Measurements from ENCODE around the gene AQP9.

Gene AQP9

DNA sequence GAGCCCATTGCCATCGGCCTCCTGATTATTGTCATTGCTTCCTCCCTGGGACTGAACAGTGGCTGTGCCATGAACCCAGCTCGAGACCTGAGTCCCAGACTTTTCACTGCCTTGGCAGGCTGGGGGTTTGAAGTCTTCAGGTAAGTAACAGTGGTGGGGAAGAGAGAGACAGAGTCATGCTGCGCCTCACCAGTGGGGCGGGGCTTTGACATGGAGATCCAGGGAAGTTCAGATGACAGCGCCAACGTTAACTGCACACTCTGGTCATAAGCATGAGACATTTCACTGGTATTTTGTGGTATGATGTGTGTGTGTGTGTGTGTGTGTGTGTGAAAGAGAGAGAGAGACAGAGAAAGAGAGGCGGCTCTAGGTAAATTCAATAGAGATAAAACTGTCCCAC is 41.0 kb downstream of the AQP9 start (continued):
- TF ChIP-seq, protein P1, sequence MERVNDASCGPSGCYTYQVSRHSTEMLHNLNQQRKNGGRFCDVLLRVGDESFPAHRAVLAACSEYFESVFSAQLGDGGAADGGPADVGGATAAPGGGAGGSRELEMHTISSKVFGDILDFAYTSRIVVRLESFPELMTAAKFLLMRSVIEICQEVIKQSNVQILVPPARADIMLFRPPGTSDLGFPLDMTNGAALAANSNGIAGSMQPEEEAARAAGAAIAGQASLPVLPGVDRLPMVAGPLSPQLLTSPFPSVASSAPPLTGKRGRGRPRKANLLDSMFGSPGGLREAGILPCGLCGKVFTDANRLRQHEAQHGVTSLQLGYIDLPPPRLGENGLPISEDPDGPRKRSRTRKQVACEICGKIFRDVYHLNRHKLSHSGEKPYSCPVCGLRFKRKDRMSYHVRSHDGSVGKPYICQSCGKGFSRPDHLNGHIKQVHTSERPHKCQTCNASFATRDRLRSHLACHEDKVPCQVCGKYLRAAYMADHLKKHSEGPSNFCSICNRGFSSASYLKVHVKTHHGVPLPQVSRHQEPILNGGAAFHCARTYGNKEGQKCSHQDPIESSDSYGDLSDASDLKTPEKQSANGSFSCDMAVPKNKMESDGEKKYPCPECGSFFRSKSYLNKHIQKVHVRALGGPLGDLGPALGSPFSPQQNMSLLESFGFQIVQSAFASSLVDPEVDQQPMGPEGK (CRISPR knock-in tag; IDR thresholded peaks at IDR 0.05; ENCODE audit: borderline replicate concordance): no peak

DNA sequence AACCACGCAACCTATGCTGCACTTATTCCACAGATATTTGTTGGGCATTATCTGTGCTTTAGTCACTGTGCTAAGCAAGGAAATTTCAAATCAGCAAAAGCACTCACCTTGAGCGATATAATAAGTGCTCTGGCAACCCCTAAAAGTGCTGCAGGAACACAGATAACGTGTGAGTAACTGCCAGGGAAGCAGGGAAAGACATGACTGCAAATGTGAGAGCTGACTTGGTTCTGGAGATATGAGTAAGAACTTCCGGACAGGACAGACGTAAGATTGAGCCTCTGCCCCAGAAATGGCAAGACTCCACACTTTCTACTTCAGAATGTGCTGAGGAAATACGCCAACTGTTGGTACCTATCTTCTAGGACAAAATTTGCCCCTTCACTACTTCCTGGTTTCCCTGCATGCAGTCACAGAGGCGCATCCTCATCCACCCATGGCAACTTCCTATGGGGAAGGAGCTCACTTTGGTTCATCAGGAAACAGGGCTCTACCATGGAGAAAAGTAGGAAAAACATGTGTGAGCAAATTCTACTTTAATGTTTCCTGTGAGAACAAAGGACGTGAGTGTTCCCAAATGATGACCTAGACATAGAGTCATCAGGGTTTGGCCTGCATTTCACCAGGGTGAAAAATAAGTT is 41.7 kb downstream of the AQP9 start:
- no peak for ATAC-seq
- TF ChIP-seq ZNF8 (CRISPR knock-in tag; IDR thresholded peaks at IDR 0.05) (no peak), ZNF70 (CRISPR knock-in tag; IDR thresholded peaks at IDR 0.05) (no peak), ZNF565 (CRISPR knock-in tag; conservative IDR thresholded peaks at IDR 0.05; ENCODE audit: low read depth) (no peak), TOX (CRISPR knock-in tag; IDR thresholded peaks at IDR 0.05; ENCODE audit: borderline replicate concordance) (no peak)

DNA sequence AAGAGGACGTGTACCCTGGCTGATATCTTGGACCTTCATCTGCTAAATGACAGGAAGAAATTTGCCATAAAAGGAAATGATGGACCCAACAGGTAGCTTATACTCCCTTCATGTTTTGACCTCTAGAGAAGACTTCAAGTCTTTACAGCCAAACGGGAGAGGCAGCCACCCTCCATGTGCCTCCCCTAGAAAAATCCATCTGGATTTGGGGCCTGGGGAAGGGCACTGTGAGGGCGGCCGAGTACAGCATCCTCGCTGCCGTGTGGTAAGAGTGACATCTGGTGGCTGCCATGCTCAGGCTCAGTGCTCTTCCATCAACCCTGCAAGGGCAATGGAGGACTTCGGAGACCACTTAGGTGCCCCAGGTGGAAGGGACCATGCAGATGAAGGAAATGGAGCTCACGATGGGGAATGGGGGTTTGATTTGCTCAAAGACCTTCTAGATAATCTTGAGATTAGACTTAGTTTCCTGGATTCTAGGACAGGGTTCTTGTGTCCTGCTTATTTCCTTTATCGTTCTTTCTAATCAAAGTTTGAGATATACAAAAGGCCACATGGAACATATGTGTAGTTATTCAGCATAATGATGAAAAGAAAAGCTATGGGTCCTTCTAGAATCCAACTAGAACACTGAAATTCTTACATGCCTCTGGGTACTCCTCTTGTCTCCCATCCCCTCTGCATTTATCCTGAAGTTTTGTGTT is 44.4 kb downstream of the AQP9 start:
- ATAC-seq: peak; percentile 97
- TF ChIP-seq TCF4 (CRISPR knock-in tag; IDR thresholded peaks at IDR 0.05; ENCODE audit: borderline replicate concordance) (no peak), ZFP30 (CRISPR knock-in tag; IDR thresholded peaks at IDR 0.05) (no peak), CSDC2 (CRISPR knock-in tag; IDR thresholded peaks at IDR 0.05) (no peak), ISL1 (CRISPR knock-in tag; IDR thresholded peaks at IDR 0.05) (no peak), ZC3H10 (CRISPR knock-in tag; IDR thresholded peaks at IDR 0.05) (no peak), PPARA (CRISPR knock-in tag; IDR thresholded peaks at IDR 0.05; ENCODE audit: borderline replicate concordance) (no peak), TOX (CRISPR knock-in tag; IDR thresholded peaks at IDR 0.05; ENCODE audit: borderline replicate concordance) (no peak), OSR1 (CRISPR knock-in tag; IDR thresholded peaks at IDR 0.05) (no peak)
- TF ChIP-seq, protein P2, sequence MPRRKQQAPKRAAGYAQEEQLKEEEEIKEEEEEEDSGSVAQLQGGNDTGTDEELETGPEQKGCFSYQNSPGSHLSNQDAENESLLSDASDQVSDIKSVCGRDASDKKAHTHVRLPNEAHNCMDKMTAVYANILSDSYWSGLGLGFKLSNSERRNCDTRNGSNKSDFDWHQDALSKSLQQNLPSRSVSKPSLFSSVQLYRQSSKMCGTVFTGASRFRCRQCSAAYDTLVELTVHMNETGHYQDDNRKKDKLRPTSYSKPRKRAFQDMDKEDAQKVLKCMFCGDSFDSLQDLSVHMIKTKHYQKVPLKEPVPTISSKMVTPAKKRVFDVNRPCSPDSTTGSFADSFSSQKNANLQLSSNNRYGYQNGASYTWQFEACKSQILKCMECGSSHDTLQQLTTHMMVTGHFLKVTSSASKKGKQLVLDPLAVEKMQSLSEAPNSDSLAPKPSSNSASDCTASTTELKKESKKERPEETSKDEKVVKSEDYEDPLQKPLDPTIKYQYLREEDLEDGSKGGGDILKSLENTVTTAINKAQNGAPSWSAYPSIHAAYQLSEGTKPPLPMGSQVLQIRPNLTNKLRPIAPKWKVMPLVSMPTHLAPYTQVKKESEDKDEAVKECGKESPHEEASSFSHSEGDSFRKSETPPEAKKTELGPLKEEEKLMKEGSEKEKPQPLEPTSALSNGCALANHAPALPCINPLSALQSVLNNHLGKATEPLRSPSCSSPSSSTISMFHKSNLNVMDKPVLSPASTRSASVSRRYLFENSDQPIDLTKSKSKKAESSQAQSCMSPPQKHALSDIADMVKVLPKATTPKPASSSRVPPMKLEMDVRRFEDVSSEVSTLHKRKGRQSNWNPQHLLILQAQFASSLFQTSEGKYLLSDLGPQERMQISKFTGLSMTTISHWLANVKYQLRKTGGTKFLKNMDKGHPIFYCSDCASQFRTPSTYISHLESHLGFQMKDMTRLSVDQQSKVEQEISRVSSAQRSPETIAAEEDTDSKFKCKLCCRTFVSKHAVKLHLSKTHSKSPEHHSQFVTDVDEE (CRISPR knock-in tag; IDR thresholded peaks at IDR 0.05): no peak
- TF ChIP-seq, protein P3, sequence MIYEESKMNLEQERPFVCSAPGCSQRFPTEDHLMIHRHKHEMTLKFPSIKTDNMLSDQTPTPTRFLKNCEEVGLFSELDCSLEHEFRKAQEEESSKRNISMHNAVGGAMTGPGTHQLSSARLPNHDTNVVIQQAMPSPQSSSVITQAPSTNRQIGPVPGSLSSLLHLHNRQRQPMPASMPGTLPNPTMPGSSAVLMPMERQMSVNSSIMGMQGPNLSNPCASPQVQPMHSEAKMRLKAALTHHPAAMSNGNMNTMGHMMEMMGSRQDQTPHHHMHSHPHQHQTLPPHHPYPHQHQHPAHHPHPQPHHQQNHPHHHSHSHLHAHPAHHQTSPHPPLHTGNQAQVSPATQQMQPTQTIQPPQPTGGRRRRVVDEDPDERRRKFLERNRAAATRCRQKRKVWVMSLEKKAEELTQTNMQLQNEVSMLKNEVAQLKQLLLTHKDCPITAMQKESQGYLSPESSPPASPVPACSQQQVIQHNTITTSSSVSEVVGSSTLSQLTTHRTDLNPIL (CRISPR knock-in tag; IDR thresholded peaks at IDR 0.05; ENCODE audit: low read depth): no peak

DNA sequence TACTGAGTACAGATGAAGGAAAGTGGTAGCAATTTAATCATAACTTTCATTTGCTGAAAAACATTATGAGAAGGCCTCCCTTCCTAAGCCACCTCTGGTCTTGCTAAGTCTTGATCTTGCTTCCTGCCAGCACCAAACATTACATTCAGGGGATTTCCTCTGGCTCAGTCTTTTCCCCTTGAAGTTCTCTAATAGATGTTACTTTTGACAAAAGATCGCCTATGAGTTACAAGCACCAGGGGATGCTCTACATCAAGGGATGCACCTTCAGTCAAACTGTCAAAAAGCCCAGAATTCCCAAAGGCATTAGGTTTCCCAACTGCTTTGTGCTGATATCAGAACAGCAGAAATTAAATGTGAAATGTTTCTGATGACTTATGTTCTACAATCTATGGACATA is 47.3 kb downstream of the AQP9 start:
- no peak for ATAC-seq
- TF ChIP-seq, protein P4, sequence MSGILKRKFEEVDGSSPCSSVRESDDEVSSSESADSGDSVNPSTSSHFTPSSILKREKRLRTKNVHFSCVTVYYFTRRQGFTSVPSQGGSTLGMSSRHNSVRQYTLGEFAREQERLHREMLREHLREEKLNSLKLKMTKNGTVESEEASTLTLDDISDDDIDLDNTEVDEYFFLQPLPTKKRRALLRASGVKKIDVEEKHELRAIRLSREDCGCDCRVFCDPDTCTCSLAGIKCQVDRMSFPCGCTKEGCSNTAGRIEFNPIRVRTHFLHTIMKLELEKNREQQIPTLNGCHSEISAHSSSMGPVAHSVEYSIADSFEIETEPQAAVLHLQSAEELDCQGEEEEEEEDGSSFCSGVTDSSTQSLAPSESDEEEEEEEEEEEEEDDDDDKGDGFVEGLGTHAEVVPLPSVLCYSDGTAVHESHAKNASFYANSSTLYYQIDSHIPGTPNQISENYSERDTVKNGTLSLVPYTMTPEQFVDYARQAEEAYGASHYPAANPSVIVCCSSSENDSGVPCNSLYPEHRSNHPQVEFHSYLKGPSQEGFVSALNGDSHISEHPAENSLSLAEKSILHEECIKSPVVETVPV (CRISPR knock-in tag; IDR thresholded peaks at IDR 0.05): no peak
- no peak for TF ChIP-seq ISL1 (CRISPR knock-in tag; IDR thresholded peaks at IDR 0.05)
- TF ChIP-seq ESRRG (CRISPR knock-in tag; IDR thresholded peaks at IDR 0.05): no peak
- TF ChIP-seq ZFP30 (CRISPR knock-in tag; IDR thresholded peaks at IDR 0.05): no peak
- TF ChIP-seq OSR1 (CRISPR knock-in tag; IDR thresholded peaks at IDR 0.05): no peak
- no peak for TF ChIP-seq BACH2 (CRISPR knock-in tag; IDR thresholded peaks at IDR 0.05; ENCODE audit: borderline replicate concordance)
- TF ChIP-seq TOX (CRISPR knock-in tag; IDR thresholded peaks at IDR 0.05; ENCODE audit: borderline replicate concordance): no peak
- TF ChIP-seq ARNTL (CRISPR knock-in tag; IDR thresholded peaks at IDR 0.05; ENCODE audit: borderline replicate concordance, low read depth): no peak
- TF ChIP-seq, protein P5, sequence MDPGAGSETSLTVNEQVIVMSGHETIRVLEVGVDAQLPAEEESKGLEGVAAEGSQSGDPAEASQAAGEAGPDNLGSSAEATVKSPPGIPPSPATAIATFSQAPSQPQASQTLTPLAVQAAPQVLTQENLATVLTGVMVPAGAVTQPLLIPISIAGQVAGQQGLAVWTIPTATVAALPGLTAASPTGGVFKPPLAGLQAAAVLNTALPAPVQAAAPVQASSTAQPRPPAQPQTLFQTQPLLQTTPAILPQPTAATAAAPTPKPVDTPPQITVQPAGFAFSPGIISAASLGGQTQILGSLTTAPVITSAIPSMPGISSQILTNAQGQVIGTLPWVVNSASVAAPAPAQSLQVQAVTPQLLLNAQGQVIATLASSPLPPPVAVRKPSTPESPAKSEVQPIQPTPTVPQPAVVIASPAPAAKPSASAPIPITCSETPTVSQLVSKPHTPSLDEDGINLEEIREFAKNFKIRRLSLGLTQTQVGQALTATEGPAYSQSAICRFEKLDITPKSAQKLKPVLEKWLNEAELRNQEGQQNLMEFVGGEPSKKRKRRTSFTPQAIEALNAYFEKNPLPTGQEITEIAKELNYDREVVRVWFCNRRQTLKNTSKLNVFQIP (CRISPR knock-in tag; IDR thresholded peaks at IDR 0.05; ENCODE audit: borderline replicate concordance, low read depth): no peak
- no peak for TF ChIP-seq GLIS3 (CRISPR knock-in tag; IDR thresholded peaks at IDR 0.05)
- TF ChIP-seq, protein P1 (CRISPR knock-in tag; IDR thresholded peaks at IDR 0.05; ENCODE audit: borderline replicate concordance): no peak
- TF ChIP-seq, protein P2 (CRISPR knock-in tag; IDR thresholded peaks at IDR 0.05): no peak
- no peak for TF ChIP-seq ZNF565 (CRISPR knock-in tag; conservative IDR thresholded peaks at IDR 0.05; ENCODE audit: low read depth)
- no peak for TF ChIP-seq ZNF70 (CRISPR knock-in tag; IDR thresholded peaks at IDR 0.05)
